Prostate gland (tissue), 2 donors: ENCODE data around the gene ACCSL.

Experiments used
- POLR2A ChIP-seq: fragments of 450-650 bp; IDR thresholded peaks from one replicate; pipeline ENCODE4 v1.6.1; 2016; ENCODE audit warnings: antibody characterized with exemption, mild to moderate bottlenecking
- POLR2AphosphoS5 ChIP-seq: sonication (generic); formaldehyde crosslinking; IDR thresholded peaks from one replicate; pipeline ENCODE4 v1.6.1; 2017; ENCODE audit warnings: antibody characterized with exemption
- TF ChIP-seq, protein P1 (sequence below), 4 experiments: fragments of 200-600 bp in 2 of 4; fragments of 450-650 bp in 2 of 4; sonication (generic) in 2 of 4; IDR thresholded peaks; 1 replicate in 3 of 4; 2 replicates in 1 of 4; pipeline ENCODE4 v1.5.1; 2016 to 2019; ENCODE audit warnings: antibody characterized with exemption in 4 of 4, mild to moderate bottlenecking in 2 of 4, moderate library complexity in 2 of 4

DNA sequence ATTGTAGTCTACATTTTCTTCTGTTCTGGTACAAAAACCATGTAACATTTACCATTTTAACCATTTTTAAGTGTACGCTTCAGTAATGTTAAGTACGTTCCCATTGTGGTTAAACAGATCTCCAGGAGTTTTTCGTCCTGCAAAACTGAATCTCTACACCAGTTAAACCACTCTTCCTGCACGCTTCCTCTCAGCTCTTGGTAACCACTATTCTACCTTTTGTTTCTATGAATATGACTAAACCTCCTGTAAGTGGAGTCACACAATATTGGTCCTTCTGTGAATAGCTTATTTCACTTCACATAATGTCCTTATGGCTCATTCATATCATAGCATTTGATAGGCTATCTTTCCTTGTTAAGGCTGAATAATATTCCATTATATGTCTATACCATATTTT, 40.6 kb downstream of the ACCSL start:
- TF ChIP-seq, protein P1, sequence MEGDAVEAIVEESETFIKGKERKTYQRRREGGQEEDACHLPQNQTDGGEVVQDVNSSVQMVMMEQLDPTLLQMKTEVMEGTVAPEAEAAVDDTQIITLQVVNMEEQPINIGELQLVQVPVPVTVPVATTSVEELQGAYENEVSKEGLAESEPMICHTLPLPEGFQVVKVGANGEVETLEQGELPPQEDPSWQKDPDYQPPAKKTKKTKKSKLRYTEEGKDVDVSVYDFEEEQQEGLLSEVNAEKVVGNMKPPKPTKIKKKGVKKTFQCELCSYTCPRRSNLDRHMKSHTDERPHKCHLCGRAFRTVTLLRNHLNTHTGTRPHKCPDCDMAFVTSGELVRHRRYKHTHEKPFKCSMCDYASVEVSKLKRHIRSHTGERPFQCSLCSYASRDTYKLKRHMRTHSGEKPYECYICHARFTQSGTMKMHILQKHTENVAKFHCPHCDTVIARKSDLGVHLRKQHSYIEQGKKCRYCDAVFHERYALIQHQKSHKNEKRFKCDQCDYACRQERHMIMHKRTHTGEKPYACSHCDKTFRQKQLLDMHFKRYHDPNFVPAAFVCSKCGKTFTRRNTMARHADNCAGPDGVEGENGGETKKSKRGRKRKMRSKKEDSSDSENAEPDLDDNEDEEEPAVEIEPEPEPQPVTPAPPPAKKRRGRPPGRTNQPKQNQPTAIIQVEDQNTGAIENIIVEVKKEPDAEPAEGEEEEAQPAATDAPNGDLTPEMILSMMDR (IDR thresholded peaks at IDR 0.05) = no peak
- TF ChIP-seq POLR2A = no peak
- TF ChIP-seq POLR2AphosphoS5 = no peak
